GM23248 (cell line): Measurements from ENCODE around the gene NCOA7.

Experiments used
- EZH2 ChIP-seq: fragments of 200-600 bp; sonication (generic); IDR thresholded peaks from 2 replicates; pipeline ENCODE4 v1.6.1; 2018; ENCODE audit warnings: antibody characterized with exemption, mild to moderate bottlenecking; ENCODE audit not compliant: insufficient read depth, poor library complexity, severe bottlenecking
- EZH2phosphoT487 ChIP-seq: fragments of 200-600 bp; sonication (generic); IDR thresholded peaks from 2 replicates; pipeline ENCODE4 v1.6.1; 2018; ENCODE audit warnings: antibody characterized with exemption, moderate library complexity, mild to moderate bottlenecking, low read depth; ENCODE audit not compliant: insufficient read depth

- TF ChIP-seq EZH2, result no peak
- TF ChIP-seq EZH2phosphoT487, result no peak
Observed at GRCh38 chr6:125779924-125780539, 10.7 kb upstream of the NCOA7 start.
